H9 (cell line): ENCODE data around the gene ACOX3. TPM values are rescaled to one million over a fixed set of nuclear protein-coding genes. Genes with fewer than 3 reads are reported as not detected.
"Not testable (repeated sequence)": the region's sequence is repeated elsewhere in the genome, so short reads cannot be mapped to it uniquely, and the experiment has no call there.

ENCODE experiments used
- DNase-seq: peaks from one replicate; pipeline ENCODE4 v3.0.0-alpha.2; 2017
- H2AFZ ChIP-seq: one replicate; pipeline ENCODE4 v1.6.1; 2013; ENCODE audit warnings: mild to moderate bottlenecking, low read length, control low read depth, moderate library complexity
- H2AK5ac ChIP-seq: 2 replicates; pipeline ENCODE4 v1.6.1; 2013; ENCODE audit warnings: low read length, control low read depth, mixed read lengths; ENCODE audit not compliant: insufficient read length
- H2BK120ac ChIP-seq: one replicate; pipeline ENCODE4 v1.6.1; 2013; ENCODE audit warnings: low read depth, mild to moderate bottlenecking, low read length, control low read depth, inconsistent platforms; ENCODE audit not compliant: poor library complexity, severe bottlenecking
- H2BK12ac ChIP-seq: 2 replicates; pipeline ENCODE4 v1.6.1; 2013; ENCODE audit warnings: low read length, control low read depth, mixed read lengths, low read depth; ENCODE audit not compliant: insufficient read length
- H2BK15ac ChIP-seq: 2 replicates; pipeline ENCODE4 v1.6.1; 2013; ENCODE audit warnings: low read depth, low read length, control low read depth
- H2BK20ac ChIP-seq: one replicate; pipeline ENCODE4 v1.6.1; 2013; ENCODE audit warnings: low read depth, mild to moderate bottlenecking, low read length, control low read depth, inconsistent platforms; ENCODE audit not compliant: poor library complexity, severe bottlenecking
- H2BK5ac ChIP-seq: 2 replicates; pipeline ENCODE4 v1.6.1; 2013; ENCODE audit warnings: low read length, control low read depth, mixed read lengths; ENCODE audit not compliant: insufficient read length
- H3K14ac ChIP-seq: 2 replicates; pipeline ENCODE4 v1.6.1; 2013; ENCODE audit warnings: low read length, control low read depth; ENCODE audit not compliant: insufficient read depth
- H3K18ac ChIP-seq: 2 replicates; pipeline ENCODE4 v1.6.1; 2013; ENCODE audit warnings: low read depth, mild to moderate bottlenecking, mixed read lengths, low read length, control low read depth; ENCODE audit not compliant: insufficient read length
- H3K23ac ChIP-seq: 2 replicates; pipeline ENCODE4 v1.6.1; 2013; ENCODE audit warnings: low read length, control low read depth, mixed read lengths, low read depth; ENCODE audit not compliant: insufficient read length
- H3K23me2 ChIP-seq: 2 replicates; pipeline ENCODE4 v1.6.1; 2013; ENCODE audit warnings: low read depth, mild to moderate bottlenecking, mixed read lengths, low read length, control low read depth; ENCODE audit not compliant: insufficient read length, poor library complexity, severe bottlenecking
- H3K27ac ChIP-seq: 2 replicates; pipeline ENCODE4 v1.5.1; 2013; ENCODE audit warnings: low read length, control low read depth, mixed read lengths, low read depth; ENCODE audit not compliant: insufficient read length
- H3K27me3 ChIP-seq: 2 replicates; pipeline ENCODE4 v1.6.1; 2013; ENCODE audit warnings: low read length, control low read depth, inconsistent platforms; ENCODE audit not compliant: insufficient read depth
- H3K4ac ChIP-seq: 2 replicates; pipeline ENCODE4 v1.6.1; 2013; ENCODE audit warnings: low read depth, mild to moderate bottlenecking, control low read depth, inconsistent platforms, low read length, moderate library complexity
- H3K4me1 ChIP-seq: 2 replicates; pipeline ENCODE4 v1.6.1; 2013; ENCODE audit warnings: low read length, control low read depth, inconsistent platforms; ENCODE audit not compliant: insufficient read depth
- H3K4me2 ChIP-seq: 2 replicates; pipeline ENCODE4 v1.6.1; 2013; ENCODE audit warnings: low read length, control low read depth, mixed read lengths; ENCODE audit not compliant: insufficient read length, insufficient read depth
- H3K56ac ChIP-seq: 2 replicates; pipeline ENCODE4 v1.6.1; 2013; ENCODE audit warnings: low read depth, mild to moderate bottlenecking, mixed read lengths, low read length, control low read depth; ENCODE audit not compliant: insufficient read length
- H3K79me1 ChIP-seq: 2 replicates; pipeline ENCODE4 v1.6.1; 2013; ENCODE audit warnings: low read depth, mild to moderate bottlenecking, moderate library complexity, low read length, control low read depth, inconsistent platforms; ENCODE audit not compliant: insufficient read depth, poor library complexity, severe bottlenecking
- H3K79me2 ChIP-seq: 2 replicates; pipeline ENCODE4 v1.6.1; 2013; ENCODE audit warnings: low read length, control low read depth, inconsistent platforms; ENCODE audit not compliant: insufficient read depth
- H3K9ac ChIP-seq: 2 replicates; pipeline ENCODE4 v1.6.1; 2013; ENCODE audit warnings: low read length, control low read depth, mixed read lengths; ENCODE audit not compliant: insufficient read length; ENCODE audit errors: extremely low read depth
- H3K9me3 ChIP-seq: one replicate; pipeline ENCODE4 v1.6.1; 2013; ENCODE audit warnings: low read depth, low read length, inconsistent platforms; ENCODE audit not compliant: control insufficient read depth
- H3T11ph ChIP-seq: one replicate; pipeline ENCODE4 v1.6.1; 2013; ENCODE audit warnings: mild to moderate bottlenecking, low read length, control low read depth, inconsistent platforms
- H4K20me1 ChIP-seq: one replicate; pipeline ENCODE4 v1.6.1; 2013; ENCODE audit not compliant: control insufficient read depth, insufficient read length, insufficient read depth
- H4K5ac ChIP-seq: 2 replicates; pipeline ENCODE4 v1.6.1; 2013; ENCODE audit warnings: low read depth, mild to moderate bottlenecking, mixed read lengths, low read length, control low read depth; ENCODE audit not compliant: insufficient read length
- H4K8ac ChIP-seq: replicated peaks from 2 replicates; pipeline ENCODE4 v1.6.1; 2013; ENCODE audit warnings: low read length, control low read depth, mixed read lengths, low read depth; ENCODE audit not compliant: insufficient read length
- H4K91ac ChIP-seq: 2 replicates; pipeline ENCODE4 v1.6.1; 2013; ENCODE audit warnings: low read depth, mild to moderate bottlenecking, moderate library complexity, mixed read lengths, low read length, control low read depth; ENCODE audit not compliant: insufficient read length
- H3K27ac Mint-ChIP-seq, 3 experiments: 2 replicates in 2 of 3; 3 replicates in 1 of 3; pipeline ENCODE4 v1.8.0; 2020 to 2021; ENCODE audit warnings: mixed read lengths in 3 of 3, mild to moderate bottlenecking in 1 of 3, moderate library complexity in 1 of 3
- H3K27me3 Mint-ChIP-seq: 2 replicates; pipeline ENCODE4 v1.8.0; 2021; ENCODE audit warnings: low read depth, mild to moderate bottlenecking, moderate library complexity, mixed read lengths
- H3K36me3 Mint-ChIP-seq, 3 experiments: 2 replicates in 2 of 3; 3 replicates in 1 of 3; pipeline ENCODE4 v1.8.0; 2020 to 2021; ENCODE audit warnings: low read depth in 3 of 3, mixed read lengths in 3 of 3; ENCODE audit not compliant: insufficient read depth in 1 of 3
- H3K4me1 Mint-ChIP-seq, 2 experiments: 2 replicates each; pipeline ENCODE4 v1.8.0; 2020; ENCODE audit warnings: mixed read lengths in 2 of 2
- H3K4me3 Mint-ChIP-seq, 2 experiments: 2 replicates in 1 of 2; 3 replicates in 1 of 2; pipeline ENCODE4 v1.8.0; 2020 to 2021; ENCODE audit warnings: mild to moderate bottlenecking in 2 of 2, mixed read lengths in 2 of 2, moderate library complexity in 1 of 2
- H3K9me3 Mint-ChIP-seq, 2 experiments: 2 replicates in 1 of 2; 3 replicates in 1 of 2; pipeline ENCODE4 v1.8.0; 2020; ENCODE audit warnings: mild to moderate bottlenecking in 2 of 2, mixed read lengths in 2 of 2, moderate library complexity in 1 of 2
- WGBS: extraction: QIAGEN DNeasy Blood & Tissue Kit; methylation state at CpG from one replicate; pipeline ENCODE4 v1.1.7; 2013; ENCODE audit warnings: missing lambda C conversion rate, low lambda C conversion rate, mixed read lengths; ENCODE audit not compliant: insufficient read length; ENCODE audit errors: extremely low coverage; 5-methylcytosine and 5-hydroxymethylcytosine counted together
- total RNA-seq: library from RNA; stranded (reverse); gene quantifications from 2 replicates; pipeline ENCODE4 v1.2.1, GENCODE V29; 2021
- TF ChIP-seq, protein P1 (sequence below): fragments of 200-600 bp; sonication (generic); conservative IDR thresholded peaks from 3 replicates; pipeline ENCODE4 v1.8.0; 2021; ENCODE audit warnings: antibody characterized with exemption, mild to moderate bottlenecking

The ACOX3 gene
- total RNA-seq, 1 experiment from 2014 or later, result 13.8 TPM

GRCh38 chr4:8349664-8350236 is 90.8 kb downstream of the ACOX3 start:
- Mint-ChIP-seq H3K36me3 (peaks cover 0 to 10% (median 1%) of the 10 kb centered on the region in 3 experiments; a peak in 2 of 7 replicates), H3K27me3 (peaks cover 45% of the 10 kb centered on the region), H3K27ac (peak overlapping the region in 1 of 3 experiments; percentile 52; a peak in 1 of 7 replicates), H3K4me3 (no peak overlapping the region), H3K4me1 (peaks cover 24 to 29% of the 10 kb centered on the region in 2 experiments), H3K9me3 (no peaks in the 10 kb centered on the region)
- Histone ChIP-seq H2BK15ac (no peak overlapping the region), H4K8ac (no peak overlapping the region), H3K9me3 (no peaks in the 10 kb centered on the region), H2BK12ac (no peak overlapping the region), H3K18ac (no peak overlapping the region), H3K9ac (no peak overlapping the region), H2BK5ac (no peak overlapping the region), H2AFZ (no peak overlapping the region), H4K20me1 (no peaks in the 10 kb centered on the region), H3T11ph (no peak overlapping the region), H2AK5ac (no peak overlapping the region), H3K23ac (no peak overlapping the region), H3K14ac (no peak overlapping the region), H3K4ac (no peak overlapping the region), H3K23me2 (no peaks in the 10 kb centered on the region), H4K5ac (no peak overlapping the region), H3K79me2 (no peaks in the 10 kb centered on the region), H3K79me1 (no peaks in the 10 kb centered on the region), H3K4me1 (no peaks in the 10 kb centered on the region), H4K91ac (no peak overlapping the region), H3K27me3 (no peaks in the 10 kb centered on the region; the same call in 1 of the 2 replicates), H2BK20ac (no peak overlapping the region), H3K4me2 (no peak overlapping the region), H2BK120ac (no peak overlapping the region), H3K56ac (no peak overlapping the region), H3K27ac (no peak overlapping the region)
- DNase-seq, result peak; percentile 28
- TF ChIP-seq, protein P1, sequence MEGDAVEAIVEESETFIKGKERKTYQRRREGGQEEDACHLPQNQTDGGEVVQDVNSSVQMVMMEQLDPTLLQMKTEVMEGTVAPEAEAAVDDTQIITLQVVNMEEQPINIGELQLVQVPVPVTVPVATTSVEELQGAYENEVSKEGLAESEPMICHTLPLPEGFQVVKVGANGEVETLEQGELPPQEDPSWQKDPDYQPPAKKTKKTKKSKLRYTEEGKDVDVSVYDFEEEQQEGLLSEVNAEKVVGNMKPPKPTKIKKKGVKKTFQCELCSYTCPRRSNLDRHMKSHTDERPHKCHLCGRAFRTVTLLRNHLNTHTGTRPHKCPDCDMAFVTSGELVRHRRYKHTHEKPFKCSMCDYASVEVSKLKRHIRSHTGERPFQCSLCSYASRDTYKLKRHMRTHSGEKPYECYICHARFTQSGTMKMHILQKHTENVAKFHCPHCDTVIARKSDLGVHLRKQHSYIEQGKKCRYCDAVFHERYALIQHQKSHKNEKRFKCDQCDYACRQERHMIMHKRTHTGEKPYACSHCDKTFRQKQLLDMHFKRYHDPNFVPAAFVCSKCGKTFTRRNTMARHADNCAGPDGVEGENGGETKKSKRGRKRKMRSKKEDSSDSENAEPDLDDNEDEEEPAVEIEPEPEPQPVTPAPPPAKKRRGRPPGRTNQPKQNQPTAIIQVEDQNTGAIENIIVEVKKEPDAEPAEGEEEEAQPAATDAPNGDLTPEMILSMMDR, result no peak
- no CpG with 5 or more reads among the region's 7 CpGs for WGBS

DNA sequence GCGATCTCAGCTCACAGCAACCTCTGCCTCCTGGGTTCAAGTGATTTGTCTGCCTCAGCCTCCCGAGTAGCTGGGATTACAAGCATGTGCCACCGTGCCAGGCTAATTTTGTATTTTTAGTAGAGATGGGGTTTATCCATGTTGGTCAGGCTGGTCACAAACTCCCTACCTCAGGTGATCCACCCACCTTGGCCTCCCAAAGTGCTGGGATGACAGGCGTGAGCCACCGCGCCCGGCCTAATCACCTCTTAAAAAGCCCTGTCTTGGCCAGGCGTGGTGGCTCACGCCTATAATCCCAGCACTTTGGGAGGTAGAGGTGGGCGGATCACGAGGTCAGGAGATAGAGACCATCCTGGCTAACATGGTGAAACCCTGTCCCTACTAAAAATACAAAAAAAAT is 91.3 kb downstream of the ACOX3 start:
- no CpG with 5 or more reads among the region's 11 CpGs for WGBS
- not testable (repeated sequence) for H4K91ac ChIP-seq, H3K27ac ChIP-seq, H2AFZ ChIP-seq, H3K36me3 Mint-ChIP-seq, H3K23ac ChIP-seq, H2BK120ac ChIP-seq, H3K27ac Mint-ChIP-seq, H3K18ac ChIP-seq, H3K14ac ChIP-seq, H3K4ac ChIP-seq, H3K23me2 ChIP-seq, H2BK12ac ChIP-seq, H2AK5ac ChIP-seq, H4K5ac ChIP-seq, DNase-seq, H3K9me3 Mint-ChIP-seq, H3K4me3 Mint-ChIP-seq, H3K4me1 ChIP-seq, H2BK15ac ChIP-seq, H2BK5ac ChIP-seq, H4K8ac ChIP-seq, H3K27me3 ChIP-seq, H3K9ac ChIP-seq, H3K79me2 ChIP-seq, H3K56ac ChIP-seq, H3K9me3 ChIP-seq, H2BK20ac ChIP-seq, H3T11ph ChIP-seq, H3K79me1 ChIP-seq, H3K4me2 ChIP-seq, H4K20me1 ChIP-seq
- Mint-ChIP-seq H3K4me1 (peaks cover 24 to 25% of the 10 kb centered on the region in 2 experiments), H3K27me3 (peaks cover 48% of the 10 kb centered on the region)
